Natural killer cell treated with Interleukin-12 subunit alpha and Interleukin-12 subunit beta and Interleukin-15 and Interleukin-18, amount 100 ng/mL, for 72 hours (primary cell): ENCODE data around the gene GPR146. TPM values are rescaled to one million over a fixed set of nuclear protein-coding genes. Genes with fewer than 3 reads are reported as not detected.

Experiments
- ATAC-seq, 2 donors: fragments of 150-1000 bp; cut with Tn5 transposase in 1 of 2; sonication (Bioruptor Pico), chemical (Tn5 transposase) in 1 of 2; 2 replicates each; pipeline ENCODE4 v1.10.0; 2021
- DNase-seq: peaks from one replicate; pipeline ENCODE4 v3.0.0; 2022; ENCODE audit warnings: low spot score
- H3K27ac Mint-ChIP-seq, 2 donors: 1 replicate in 1 of 2; 2 replicates in 1 of 2; pipeline ENCODE4 v1.8.0; 2022; ENCODE audit warnings: mixed read lengths in 2 of 2, mild to moderate bottlenecking in 1 of 2, moderate library complexity in 1 of 2
- H3K27me3 Mint-ChIP-seq, 2 donors: 1 replicate in 1 of 2; 2 replicates in 1 of 2; pipeline ENCODE4 v1.8.0; 2022; ENCODE audit warnings: mixed read lengths in 2 of 2
- H3K36me3 Mint-ChIP-seq: one replicate; pipeline ENCODE4 v1.8.0; 2022; ENCODE audit warnings: mixed read lengths
- H3K4me1 Mint-ChIP-seq, 2 donors: 1 replicate in 1 of 2; 2 replicates in 1 of 2; pipeline ENCODE4 v1.8.0; 2022; ENCODE audit warnings: low read depth in 2 of 2, mixed read lengths in 2 of 2, mild to moderate bottlenecking in 1 of 2
- H3K4me3 Mint-ChIP-seq: one replicate; pipeline ENCODE4 v1.8.0; 2022; ENCODE audit warnings: mixed read lengths
- H3K9me3 Mint-ChIP-seq: 2 replicates; pipeline ENCODE4 v1.8.0; 2022; ENCODE audit warnings: mixed read lengths
- total RNA-seq, 2 donors: library from RNA; stranded (reverse); gene quantifications; one replicate each; pipeline ENCODE4 v1.2.3, GENCODE V29; 2022

Gene GPR146
- total RNA-seq, 2 donors from 2014 or later: 0.89 to 8.1 TPM

DNA sequence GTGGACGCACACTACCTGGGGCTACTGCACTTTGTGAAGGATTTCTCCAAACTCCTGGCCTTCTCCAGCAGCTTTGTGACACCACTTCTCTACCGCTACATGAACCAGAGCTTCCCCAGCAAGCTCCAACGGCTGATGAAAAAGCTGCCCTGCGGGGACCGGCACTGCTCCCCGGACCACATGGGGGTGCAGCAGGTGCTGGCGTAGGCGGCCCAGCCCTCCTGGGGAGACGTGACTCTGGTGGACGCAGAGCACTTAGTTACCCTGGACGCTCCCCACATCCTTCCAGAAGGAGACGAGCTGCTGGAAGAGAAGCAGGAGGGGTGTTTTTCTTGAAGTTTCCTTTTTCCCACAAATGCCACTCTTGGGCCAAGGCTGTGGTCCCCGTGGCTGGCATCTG, 14.0 kb downstream of the GPR146 start:
- no peaks in the 10 kb centered on the region for H3K9me3 Mint-ChIP-seq
- H3K4me1 Mint-ChIP-seq: peaks cover 6 to 34% of the 10 kb centered on the region in 2 donors
- H3K27me3 Mint-ChIP-seq: peaks cover 11 to 25% of the 10 kb centered on the region in 2 donors
- H3K27ac Mint-ChIP-seq: no peak overlapping the region
- DNase-seq: no peak
- ATAC-seq: no peak
- H3K4me3 Mint-ChIP-seq: no peak overlapping the region
- no peaks in the 10 kb centered on the region for H3K36me3 Mint-ChIP-seq

DNA sequence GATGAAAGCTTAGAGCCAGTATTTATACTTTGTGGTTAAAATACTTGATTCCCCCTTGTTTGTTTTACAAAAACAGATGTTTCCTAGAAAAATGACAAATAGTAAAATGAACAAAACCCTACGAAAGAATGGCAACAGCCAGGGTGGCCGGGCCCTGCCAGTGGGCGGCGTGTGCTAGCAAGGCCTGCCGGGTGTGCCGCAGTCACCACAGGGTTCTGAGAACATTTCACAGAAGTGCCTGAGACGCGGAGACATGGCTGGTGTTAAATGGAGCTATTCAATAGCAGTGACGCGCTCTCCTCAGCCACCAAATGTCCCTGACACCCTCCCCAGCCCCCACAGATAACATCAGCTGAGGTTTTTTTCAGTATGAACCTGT, 14.5 kb downstream of the GPR146 start:
- Mint-ChIP-seq H3K36me3 (no peaks in the 10 kb centered on the region), H3K27me3 (peaks cover 11 to 29% of the 10 kb centered on the region in 2 donors), H3K4me3 (peak overlapping the region; percentile 6), H3K9me3 (no peaks in the 10 kb centered on the region), H3K27ac (peak overlapping the region in 1 of 2 donors; percentile 15), H3K4me1 (peaks cover 6 to 34% of the 10 kb centered on the region in 2 donors)
- DNase-seq (peak; percentile 74), ATAC-seq (peak; percentile 43 to 75)

DNA sequence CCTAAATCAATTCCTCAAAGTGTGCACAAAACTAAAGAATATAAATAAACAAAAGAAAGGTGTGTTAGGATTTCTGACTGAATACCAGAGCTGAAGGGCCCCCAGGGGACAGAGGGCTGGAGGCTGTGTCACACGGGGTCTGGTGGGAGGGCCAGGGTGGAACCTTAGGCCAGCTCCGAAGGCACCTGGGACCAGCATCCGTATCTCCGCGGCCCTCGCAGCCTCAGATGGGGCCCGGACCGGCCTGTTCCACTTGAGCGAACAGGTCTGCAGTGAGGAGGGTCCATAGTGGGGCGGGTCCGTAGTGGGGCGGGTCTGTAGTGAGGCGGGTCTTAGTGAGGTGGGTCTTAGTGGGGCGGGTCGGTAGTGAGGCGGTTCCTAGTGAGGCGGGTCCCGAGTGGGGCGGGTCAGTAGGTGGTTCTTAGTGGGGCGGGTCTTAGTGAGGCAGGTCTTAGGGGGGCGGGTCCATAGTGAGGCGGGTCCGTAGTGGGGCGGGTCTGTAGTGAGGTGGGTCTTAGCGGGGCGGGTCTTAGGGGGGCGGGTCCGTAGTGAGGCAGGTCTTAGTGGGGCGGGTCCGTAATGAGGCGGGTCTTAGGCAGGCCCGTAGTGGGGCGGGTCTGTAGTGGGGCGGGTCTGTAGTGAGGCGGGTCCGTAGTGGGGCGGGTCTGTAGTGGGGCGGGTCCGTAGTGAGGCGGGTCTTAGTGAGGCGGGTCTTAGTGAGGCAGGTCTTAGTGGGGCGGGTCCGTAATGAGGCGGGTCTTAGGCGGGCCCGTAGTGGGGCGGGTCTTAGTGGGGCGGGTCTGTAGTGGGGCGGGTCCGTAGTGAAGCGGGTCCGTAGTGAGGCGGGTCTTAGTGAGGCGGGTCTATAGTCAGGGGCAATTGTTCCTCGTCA, 15.1 kb downstream of the GPR146 start:
- peak overlapping the region in 1 of 2 donors; percentile 15 for H3K27ac Mint-ChIP-seq
- peak; percentile 26 to 43 for ATAC-seq
- no peaks in the 10 kb centered on the region for H3K36me3 Mint-ChIP-seq
- H3K4me3 Mint-ChIP-seq: peak overlapping the region; percentile 6
- H3K4me1 Mint-ChIP-seq: peaks cover 6 to 34% of the 10 kb centered on the region in 2 donors
- H3K9me3 Mint-ChIP-seq: no peaks in the 10 kb centered on the region
- peaks cover 11 to 32% of the 10 kb centered on the region in 2 donors for H3K27me3 Mint-ChIP-seq
- DNase-seq: no peak

DNA sequence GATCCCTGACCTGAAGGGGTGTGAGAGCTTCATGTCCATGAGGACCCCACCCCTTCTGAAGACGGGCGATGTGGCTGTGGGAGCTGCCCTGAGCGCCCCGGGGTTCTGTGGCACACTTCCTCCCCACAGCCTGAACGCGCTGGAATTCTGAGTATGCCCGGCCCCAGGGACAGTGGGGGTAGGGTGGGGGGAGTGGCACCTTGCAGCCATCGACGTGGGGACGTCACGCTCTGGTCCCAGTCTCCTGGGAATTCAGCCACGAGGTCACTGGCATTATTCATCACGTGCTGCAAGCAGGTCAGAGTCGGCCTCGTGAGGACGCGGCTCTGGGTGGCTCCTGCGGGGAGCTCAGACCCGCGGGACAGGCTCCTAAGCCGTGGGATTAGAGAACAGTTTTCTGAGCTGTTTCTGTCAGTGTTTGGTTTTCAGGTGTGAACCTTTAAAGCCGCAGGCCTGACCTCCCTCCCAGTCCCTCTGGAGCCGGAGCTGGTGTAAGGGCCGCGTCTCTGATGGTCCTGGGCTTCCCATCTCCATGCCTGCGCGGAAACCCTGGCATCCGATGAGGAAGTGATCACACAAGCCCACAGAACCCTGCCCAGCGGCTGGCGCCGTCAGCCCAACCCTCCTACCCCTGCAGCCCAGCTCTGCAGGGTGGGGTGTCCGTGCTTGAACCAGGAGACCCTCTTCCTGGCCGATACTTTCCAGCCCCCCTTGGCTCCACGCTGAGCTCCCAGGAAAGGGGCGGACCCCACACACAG, 16.1 kb downstream of the GPR146 start:
- Mint-ChIP-seq H3K4me3 (no peak overlapping the region), H3K36me3 (no peaks in the 10 kb centered on the region), H3K27ac (no peak overlapping the region), H3K4me1 (peaks cover 6 to 27% of the 10 kb centered on the region in 2 donors), H3K27me3 (peaks cover 11 to 27% of the 10 kb centered on the region in 2 donors), H3K9me3 (no peaks in the 10 kb centered on the region)
- ATAC-seq (no peak), DNase-seq (no peak)

DNA sequence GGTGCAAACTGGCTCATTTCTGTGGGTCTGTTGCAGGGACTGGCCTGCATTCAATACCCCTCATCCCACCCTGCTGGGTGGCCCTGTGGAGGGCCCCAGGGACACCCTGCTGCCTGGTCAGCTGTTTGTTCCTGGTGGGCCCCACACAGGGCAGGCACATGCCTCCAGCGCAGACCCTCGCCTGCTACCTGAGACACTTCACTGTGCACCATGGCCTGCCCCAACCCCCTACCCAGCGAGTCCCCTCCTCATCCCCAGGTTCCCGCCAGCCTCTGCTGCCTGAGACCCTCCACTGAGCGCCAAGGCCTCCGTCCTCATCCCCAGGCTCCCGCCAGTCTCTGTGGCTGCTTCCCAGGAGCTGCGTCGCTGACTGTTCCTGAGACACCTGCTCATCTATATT, 16.8 kb downstream of the GPR146 start:
- DNase-seq (no peak), ATAC-seq (no peak)
- H3K27me3 Mint-ChIP-seq: peaks cover 11 to 27% of the 10 kb centered on the region in 2 donors
- no peak overlapping the region for H3K27ac Mint-ChIP-seq
- no peaks in the 10 kb centered on the region for H3K9me3 Mint-ChIP-seq
- peaks cover 6 to 27% of the 10 kb centered on the region in 2 donors for H3K4me1 Mint-ChIP-seq
- no peak overlapping the region for H3K4me3 Mint-ChIP-seq
- no peaks in the 10 kb centered on the region for H3K36me3 Mint-ChIP-seq

DNA sequence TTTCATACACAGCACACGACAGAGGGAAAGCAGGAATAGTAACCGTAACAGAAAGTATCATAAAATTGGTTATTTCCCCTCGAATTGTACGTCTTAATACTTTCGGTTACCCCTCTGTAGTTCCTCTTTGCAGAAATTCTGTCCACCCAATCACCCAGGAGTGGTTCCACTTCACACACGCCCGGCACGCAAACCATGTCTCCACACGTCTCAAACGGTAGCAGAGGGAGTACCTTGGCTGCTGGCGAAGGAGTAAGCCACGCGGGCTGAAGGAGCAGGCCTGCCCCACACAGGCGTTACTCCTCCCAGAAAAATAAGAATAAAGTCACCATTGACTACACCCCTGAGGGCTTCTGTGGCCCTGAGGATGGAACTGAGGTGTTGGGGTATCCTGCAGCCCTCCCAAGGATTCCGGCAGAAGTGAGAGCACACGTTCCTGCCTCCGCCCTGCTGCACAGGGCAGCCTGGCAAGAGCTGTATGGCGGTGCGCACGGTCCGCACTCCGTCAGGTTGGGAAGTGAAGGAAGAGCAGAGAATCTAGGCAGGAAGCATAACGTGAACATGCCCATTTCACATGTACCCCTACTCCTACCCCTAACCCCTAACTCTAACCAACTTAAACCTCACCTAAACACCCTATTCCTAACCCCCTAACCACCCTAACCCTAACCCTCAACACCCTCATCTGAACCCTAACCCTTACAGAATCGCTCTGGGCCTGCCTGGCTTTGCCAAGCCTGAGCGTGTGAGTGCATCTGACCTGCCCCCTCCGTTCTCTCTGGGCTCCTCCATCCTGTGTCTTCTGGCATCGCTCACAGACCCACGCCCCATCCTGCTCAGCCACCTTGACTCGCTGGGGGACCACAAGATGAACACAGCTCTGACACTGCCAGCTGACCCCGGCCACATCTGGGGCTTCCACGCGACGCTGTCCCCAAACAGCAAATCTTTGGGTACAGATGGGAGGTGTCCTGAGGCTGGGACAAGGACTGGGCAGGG, 18.2 kb downstream of the GPR146 start:
- H3K9me3 Mint-ChIP-seq: no peaks in the 10 kb centered on the region
- ATAC-seq (no peak), DNase-seq (no peak)
- no peak overlapping the region for H3K27ac Mint-ChIP-seq
- H3K27me3 Mint-ChIP-seq: peaks cover 11 to 27% of the 10 kb centered on the region in 2 donors
- H3K4me1 Mint-ChIP-seq: peaks cover 6 to 27% of the 10 kb centered on the region in 2 donors
- no peak overlapping the region for H3K4me3 Mint-ChIP-seq
- H3K36me3 Mint-ChIP-seq: no peaks in the 10 kb centered on the region

DNA sequence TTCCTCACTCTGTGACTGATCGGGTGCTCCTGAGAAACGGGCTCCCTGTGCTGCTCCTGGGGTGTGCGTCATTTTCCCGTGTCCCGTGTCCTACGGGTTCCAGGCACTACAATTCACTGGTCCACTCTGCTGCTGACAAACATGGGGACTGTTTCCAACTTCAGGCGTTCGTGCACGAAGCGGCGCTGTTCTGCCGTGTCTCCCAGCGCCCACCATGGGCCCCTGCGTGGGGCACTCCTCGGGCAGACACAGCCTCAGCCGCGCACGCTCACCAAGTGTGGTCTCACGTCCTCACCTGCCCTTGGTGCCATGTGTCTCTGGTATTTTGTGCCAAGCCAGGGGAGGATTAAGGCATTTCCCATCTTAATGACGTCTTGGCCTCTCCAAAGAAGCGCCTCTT, 19.0 kb downstream of the GPR146 start:
- no peak for DNase-seq
- Mint-ChIP-seq H3K4me1 (peaks cover 6 to 27% of the 10 kb centered on the region in 2 donors), H3K4me3 (no peak overlapping the region), H3K9me3 (no peaks in the 10 kb centered on the region), H3K27me3 (peaks cover 11 to 27% of the 10 kb centered on the region in 2 donors), H3K27ac (no peak overlapping the region), H3K36me3 (no peaks in the 10 kb centered on the region)
- ATAC-seq: no peak

DNA sequence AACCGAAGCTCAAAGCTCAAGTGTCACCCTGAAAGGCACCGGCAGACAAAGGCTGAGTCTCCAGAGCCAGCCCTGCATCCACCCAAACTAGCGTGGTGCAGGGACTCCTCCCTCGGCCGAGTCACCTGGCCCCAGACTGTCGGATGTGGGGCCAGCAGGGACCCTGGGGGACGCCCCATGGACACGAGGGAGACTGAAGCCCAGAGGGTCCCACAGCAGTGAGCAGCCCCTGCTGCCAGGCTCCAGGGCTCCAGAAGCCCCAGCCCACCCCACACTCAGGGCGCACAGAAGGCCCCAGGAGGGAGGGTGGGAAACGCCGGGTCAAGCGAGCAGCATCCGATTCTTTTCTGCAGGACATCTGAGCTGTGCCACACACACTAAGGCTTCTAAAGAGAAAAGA, 20.2 kb downstream of the GPR146 start:
- H3K4me3 Mint-ChIP-seq: no peak overlapping the region

DNA sequence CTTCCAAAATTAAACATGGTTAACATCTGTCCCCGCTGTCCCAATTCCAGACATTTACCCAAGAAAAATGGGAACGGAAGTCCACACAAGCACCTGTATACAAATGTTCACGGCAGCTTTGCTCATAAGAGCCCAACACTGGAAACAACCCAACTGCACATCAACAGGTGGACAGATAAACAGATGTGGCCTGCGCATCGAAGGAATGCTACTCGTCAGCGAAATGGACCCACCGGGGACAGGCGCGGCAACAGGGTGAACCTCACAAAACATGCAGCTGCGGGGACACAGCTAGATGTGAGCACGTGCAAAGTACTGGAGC, 20.9 kb downstream of the GPR146 start:
- no peaks in the 10 kb centered on the region for H3K9me3 Mint-ChIP-seq
- peaks cover 11 to 27% of the 10 kb centered on the region in 2 donors for H3K27me3 Mint-ChIP-seq
- peaks cover 0 to 16% of the 10 kb centered on the region in 2 donors for H3K4me1 Mint-ChIP-seq
- DNase-seq (no peak), ATAC-seq (no peak)
- no peak overlapping the region for H3K27ac Mint-ChIP-seq
- no peaks in the 10 kb centered on the region for H3K36me3 Mint-ChIP-seq
- H3K4me3 Mint-ChIP-seq: no peak overlapping the region

More for the DNA sequence above, 20.2 kb downstream of the GPR146 start:
- Mint-ChIP-seq H3K4me1 (peaks cover 0 to 16% of the 10 kb centered on the region in 2 donors), H3K27ac (no peak overlapping the region), H3K36me3 (no peaks in the 10 kb centered on the region), H3K27me3 (peaks cover 11 to 27% of the 10 kb centered on the region in 2 donors), H3K9me3 (no peaks in the 10 kb centered on the region)
- DNase-seq (no peak), ATAC-seq (no peak)

DNA sequence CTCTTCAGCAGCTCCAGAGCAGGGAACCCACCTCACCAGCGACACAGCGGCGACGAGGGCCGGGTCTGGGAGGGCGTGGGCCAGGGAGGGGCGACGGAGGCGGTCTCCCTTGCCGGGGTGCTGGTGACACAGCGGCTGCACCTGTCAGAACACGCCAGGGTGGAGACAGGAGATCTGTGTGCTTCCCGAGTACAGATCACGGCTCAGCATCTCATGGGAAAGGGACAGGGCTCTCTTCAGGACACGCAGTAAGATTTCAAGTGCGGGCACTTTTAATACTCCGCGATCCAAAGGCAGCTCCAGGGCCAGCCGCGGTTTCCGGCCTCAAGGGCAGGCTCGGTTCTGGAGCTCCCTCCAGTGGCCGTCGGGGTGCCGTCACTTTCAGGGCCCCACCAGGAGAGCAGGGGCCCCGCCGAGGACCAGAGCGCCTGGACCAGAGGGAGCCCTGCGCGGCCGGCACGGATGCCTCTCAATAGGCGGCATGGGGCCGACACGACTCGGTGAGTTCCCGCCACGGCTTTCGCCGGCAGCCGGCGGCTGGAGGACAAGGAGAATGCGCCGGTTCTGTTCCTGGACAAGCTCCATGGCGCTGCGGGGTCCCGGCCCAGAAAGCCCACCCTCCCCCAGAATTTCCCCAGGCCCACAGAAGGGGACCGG, 21.4 kb downstream of the GPR146 start:
- DNase-seq: peak; percentile 86
- no peaks in the 10 kb centered on the region for H3K36me3 Mint-ChIP-seq
- peak; percentile 92 to 94 for ATAC-seq
- H3K27me3 Mint-ChIP-seq: peaks cover 11 to 27% of the 10 kb centered on the region in 2 donors
- H3K4me3 Mint-ChIP-seq: no peak overlapping the region
- no peaks in the 10 kb centered on the region for H3K9me3 Mint-ChIP-seq
- peaks cover 0 to 13% of the 10 kb centered on the region in 2 donors for H3K4me1 Mint-ChIP-seq
- no peak overlapping the region for H3K27ac Mint-ChIP-seq

DNA sequence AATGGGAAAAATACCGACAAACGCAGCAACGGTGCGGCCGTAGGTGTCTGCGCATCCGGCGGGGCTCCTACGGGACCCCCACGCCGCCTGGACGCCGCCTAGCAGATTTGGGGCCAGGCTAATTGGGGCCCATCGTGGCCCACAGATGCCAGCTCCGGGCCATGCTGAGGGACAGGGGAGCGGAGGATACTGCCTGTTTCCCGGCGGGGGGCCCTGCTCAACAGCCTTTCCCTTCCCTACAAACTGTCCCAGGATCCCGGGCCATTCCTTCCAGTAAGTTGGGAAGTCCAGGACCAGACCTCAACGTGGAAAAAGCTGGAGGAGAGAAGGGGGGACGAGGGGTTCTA, 21.9 kb downstream of the GPR146 start:
- no peak for ATAC-seq
- H3K4me3 Mint-ChIP-seq: no peak overlapping the region
- no peaks in the 10 kb centered on the region for H3K9me3 Mint-ChIP-seq
- peaks cover 0 to 10% of the 10 kb centered on the region in 2 donors for H3K4me1 Mint-ChIP-seq
- peaks cover 11 to 27% of the 10 kb centered on the region in 2 donors for H3K27me3 Mint-ChIP-seq
- no peak for DNase-seq
- no peak overlapping the region for H3K27ac Mint-ChIP-seq
- no peaks in the 10 kb centered on the region for H3K36me3 Mint-ChIP-seq

DNA sequence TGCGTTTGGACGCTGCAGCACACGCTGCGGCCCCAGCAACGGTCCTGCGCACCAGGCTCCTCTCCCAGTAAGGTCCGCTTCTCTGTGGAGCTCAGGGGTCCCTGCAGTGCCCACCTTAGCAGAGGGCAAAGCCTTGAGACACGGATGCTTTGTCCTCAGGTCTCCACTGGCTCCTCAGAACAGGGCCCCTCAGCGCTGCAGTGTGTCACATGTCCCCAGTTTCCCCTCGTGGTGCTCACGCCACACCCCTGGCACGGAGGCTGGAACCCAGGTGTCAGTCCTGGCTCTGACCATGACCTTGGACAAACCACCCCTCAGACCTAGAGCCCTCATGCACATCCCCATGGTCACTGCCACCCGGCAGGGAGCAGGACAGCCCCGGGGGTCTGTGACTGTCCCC, 23.7 kb downstream of the GPR146 start:
- ATAC-seq: no peak
- Mint-ChIP-seq H3K4me3 (no peak overlapping the region), H3K27me3 (peaks cover 0 to 10% of the 10 kb centered on the region in 2 donors), H3K27ac (no peak overlapping the region), H3K4me1 (peaks cover under 1 to 2% of the 10 kb centered on the region in 2 donors), H3K36me3 (no peaks in the 10 kb centered on the region), H3K9me3 (no peaks in the 10 kb centered on the region)
- DNase-seq: no peak

DNA sequence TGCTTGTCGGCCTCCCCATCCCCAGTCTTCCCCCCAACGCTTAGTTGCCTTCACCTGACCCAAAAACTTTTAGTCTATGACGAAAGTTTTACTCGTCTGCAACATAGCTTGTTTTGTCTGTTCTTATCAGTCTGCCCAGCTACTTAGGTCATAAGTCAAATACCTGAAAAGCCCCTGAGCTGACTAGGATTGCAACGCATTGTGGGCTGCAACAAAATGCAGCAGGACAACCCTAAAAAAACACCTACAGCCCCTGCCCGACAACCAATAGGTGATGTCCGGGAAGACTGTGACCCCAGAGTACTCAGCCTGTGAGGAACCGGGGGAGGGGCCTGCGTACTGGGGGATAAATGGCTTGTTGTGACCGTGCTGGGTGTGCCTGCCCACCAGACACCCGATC, 24.3 kb downstream of the GPR146 start:
- H3K9me3 Mint-ChIP-seq: no peaks in the 10 kb centered on the region
- H3K27ac Mint-ChIP-seq: no peak overlapping the region

More for the DNA sequence above, 24.3 kb downstream of the GPR146 start:
- ATAC-seq (no peak), DNase-seq (no peak)
- H3K27me3 Mint-ChIP-seq: peaks cover 0 to 4% of the 10 kb centered on the region in 2 donors
- H3K36me3 Mint-ChIP-seq: no peaks in the 10 kb centered on the region
- H3K4me3 Mint-ChIP-seq: no peak overlapping the region
- peaks cover 4 to 6% of the 10 kb centered on the region in 2 donors for H3K4me1 Mint-ChIP-seq
